HG02973 (cell line): ENCODE measurements around the gene GALE.

Source experiments
- ATAC-seq: cut with Tn5 transposase; IDR thresholded peaks from one replicate; pipeline ENCODE4 v1.9.1; 2021; ENCODE audit warnings: moderate library complexity; ENCODE audit not compliant: unreplicated experiment

GALE gene

DNA sequence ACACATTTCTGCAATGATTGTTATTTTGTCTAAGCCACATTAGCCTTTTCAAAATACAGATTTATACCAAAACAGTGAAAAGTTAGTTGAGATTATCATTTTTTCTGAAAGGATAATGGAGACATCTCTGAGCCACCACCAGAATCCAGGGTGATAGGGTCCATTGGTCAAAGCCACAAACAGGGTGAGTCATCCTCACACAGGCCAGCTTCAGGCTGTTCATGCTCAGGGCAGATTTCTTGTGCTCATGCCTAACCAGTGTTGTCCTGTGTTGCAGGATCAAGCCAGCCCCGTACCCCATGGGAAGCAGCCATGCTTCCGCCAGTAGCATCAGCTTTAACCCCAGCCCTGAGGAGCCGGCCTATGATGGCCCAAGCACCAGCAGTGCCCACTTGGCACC lies 43.9 kb downstream of the GALE start:
- ATAC-seq: no peak

DNA sequence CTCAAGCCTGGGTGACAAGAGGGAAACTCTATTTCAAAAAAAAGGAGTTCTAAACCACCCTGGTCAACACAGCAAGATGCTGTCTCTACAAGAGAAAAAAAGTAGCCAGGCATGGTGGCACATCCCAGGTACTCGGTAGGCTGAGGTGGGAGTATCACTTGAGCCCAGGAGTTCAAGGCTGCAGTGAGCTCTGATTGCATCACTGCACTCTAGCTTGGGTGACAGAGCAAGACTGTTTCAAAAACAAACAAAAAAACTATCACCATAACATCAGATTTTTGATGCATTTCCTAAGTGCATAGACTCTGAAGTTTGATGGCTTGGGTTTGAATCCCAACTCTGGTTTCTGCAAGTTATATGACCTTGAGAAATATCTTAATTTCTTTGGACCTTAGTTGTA lies 47.6 kb downstream of the GALE start:
- no peak for ATAC-seq

DNA sequence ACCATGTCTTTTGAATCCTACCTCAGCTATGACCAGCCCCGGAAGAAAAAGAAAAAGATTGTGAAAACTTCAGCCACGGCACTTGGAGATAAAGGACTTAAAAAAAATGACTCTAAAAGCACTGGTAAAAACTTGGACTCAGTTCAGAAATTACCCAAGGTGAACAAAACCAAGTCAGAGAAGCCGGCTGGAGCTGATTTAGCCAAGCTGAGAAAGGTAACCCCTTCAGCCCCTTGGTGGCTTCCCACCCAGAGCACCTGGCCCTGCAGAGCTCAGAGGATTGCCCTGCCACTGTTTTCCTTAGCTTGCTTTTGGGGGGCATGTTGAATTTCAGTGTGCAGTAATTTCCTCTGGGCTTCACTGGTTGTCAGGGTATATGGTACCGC lies 48.7 kb downstream of the GALE start:
- ATAC-seq: no peak

GRCh38 chr1:23751050-23751814 lies 49.3 kb downstream of the GALE start:
- ATAC-seq: no peak

- no peak for ATAC-seq
These were observed 52.5 kb downstream of the GALE start for GRCh38 chr1:23748016-23748415.
